Astrocyte (in vitro differentiated cells and primary cell): Measurements from ENCODE around the gene BLTP2. TPM values are rescaled to one million over a fixed set of nuclear protein-coding genes. Genes with fewer than 3 reads are reported as not detected.

Source experiments
- DNase-seq: peaks from one replicate; pipeline ENCODE4 v3.0.0-alpha.2; 2010; ENCODE audit warnings: low read depth
- FAIRE-seq: peaks from 2 replicates; lab custom pipeline; 2011; peaks lifted over from hg19 to GRCh38; lab: Jason Lieb, UNC
- H2AFZ ChIP-seq: 2 replicates; pipeline ENCODE4 v1.6.0; 2012; ENCODE audit warnings: low read depth, low read length, inconsistent platforms
- H3K27ac ChIP-seq: 2 replicates; pipeline ENCODE4 v1.5.1; 2011; ENCODE audit warnings: low read depth, low read length, inconsistent platforms
- H3K27me3 ChIP-seq: 2 replicates; pipeline ENCODE4 v1.6.0; 2011; ENCODE audit warnings: low read length, inconsistent platforms; ENCODE audit not compliant: insufficient read depth
- H3K36me3 ChIP-seq: 2 replicates; pipeline ENCODE4 v1.5.1; 2011; ENCODE audit warnings: low read length, inconsistent platforms; ENCODE audit not compliant: insufficient read depth
- H3K4me1 ChIP-seq: 2 replicates; pipeline ENCODE4 v1.5.1; 2011; ENCODE audit warnings: low read length, inconsistent platforms; ENCODE audit not compliant: insufficient read depth
- H3K4me2 ChIP-seq: 2 replicates; pipeline ENCODE4 v1.6.0; 2012; ENCODE audit warnings: low read length, inconsistent platforms
- H3K4me3 ChIP-seq: 2 replicates; pipeline ENCODE4 v1.5.1; 2011; ENCODE audit warnings: low read depth, mild to moderate bottlenecking, low read length, inconsistent platforms; ENCODE audit not compliant: insufficient read depth
- H3K79me2 ChIP-seq: 2 replicates; pipeline ENCODE4 v1.6.0; 2012; ENCODE audit warnings: mild to moderate bottlenecking, low read length, inconsistent platforms; ENCODE audit not compliant: insufficient read depth
- H3K9ac ChIP-seq: 2 replicates; pipeline ENCODE4 v1.6.0; 2012; ENCODE audit warnings: mild to moderate bottlenecking, low read length, inconsistent platforms
- H3K9me3 ChIP-seq: 2 replicates; pipeline ENCODE4 v1.5.1; 2012; ENCODE audit warnings: low read depth, mild to moderate bottlenecking, low read length, inconsistent platforms; ENCODE audit not compliant: insufficient read depth
- H4K20me1 ChIP-seq: 2 replicates; pipeline ENCODE4 v1.6.0; 2012; ENCODE audit warnings: low read length, inconsistent platforms; ENCODE audit not compliant: insufficient read depth
- H3K27ac Mint-ChIP-seq: one replicate; pipeline ENCODE4 v1.8.0; 2021; ENCODE audit warnings: mild to moderate bottlenecking, mixed read lengths; ENCODE audit not compliant: unreplicated experiment
- H3K27me3 Mint-ChIP-seq: one replicate; pipeline ENCODE4 v1.8.0; 2021; ENCODE audit warnings: low read depth, mixed read lengths; ENCODE audit not compliant: unreplicated experiment
- H3K36me3 Mint-ChIP-seq: one replicate; pipeline ENCODE4 v1.8.0; 2021; ENCODE audit warnings: low read depth, mixed read lengths; ENCODE audit not compliant: unreplicated experiment
- H3K4me1 Mint-ChIP-seq: one replicate; pipeline ENCODE4 v1.8.0; 2021; ENCODE audit warnings: low read depth, mixed read lengths; ENCODE audit not compliant: unreplicated experiment
- H3K4me3 Mint-ChIP-seq: one replicate; pipeline ENCODE4 v1.8.0; 2021; ENCODE audit warnings: mild to moderate bottlenecking, moderate library complexity, mixed read lengths; ENCODE audit not compliant: unreplicated experiment
- H3K9me3 Mint-ChIP-seq: one replicate; pipeline ENCODE4 v1.8.0; 2021; ENCODE audit warnings: mild to moderate bottlenecking, mixed read lengths; ENCODE audit not compliant: unreplicated experiment
- CTCF ChIP-seq: IDR thresholded peaks from 2 replicates; pipeline ENCODE4 v1.5.1; 2011; ENCODE audit warnings: low read depth, mild to moderate bottlenecking, inconsistent platforms, low read length, moderate library complexity; ENCODE audit not compliant: insufficient read depth
- EZH2 ChIP-seq: IDR thresholded peaks from 2 replicates; pipeline ENCODE4 v1.6.1; 2012; ENCODE audit warnings: mild to moderate bottlenecking, low read length, inconsistent platforms; ENCODE audit not compliant: insufficient read depth
- total RNA-seq: library from RNA; stranded (reverse); gene quantifications from 2 replicates; pipeline ENCODE4 v1.2.1, GENCODE V29; 2021

BLTP2 gene
- total RNA-seq, 1 donor from 2014 or later = 133 TPM

- Mint-ChIP-seq H3K4me3 (peak within 1 kb of the TSS; percentile 89), H3K4me1 (peaks cover 4% of the 10 kb centered on the region), H3K36me3 (no peaks in the 10 kb centered on the region), H3K9me3 (no peaks in the 10 kb centered on the region), H3K27me3 (no peaks in the 10 kb centered on the region), H3K27ac (peak within 1 kb of the TSS; percentile 91)
- Histone ChIP-seq H3K79me2 (peaks cover 24% of the 10 kb centered on the region), H3K27ac (peak within 1 kb of the TSS; percentile 93), H3K4me3 (peak within 1 kb of the TSS; percentile 83), H4K20me1 (no peaks in the 10 kb centered on the region), H2AFZ (peak within 1 kb of the TSS; percentile 88), H3K9me3 (no peaks in the 10 kb centered on the region), H3K9ac (peak within 1 kb of the TSS; percentile 91), H3K36me3 (no peaks in the 10 kb centered on the region), H3K4me1 (peaks cover 9% of the 10 kb centered on the region), H3K27me3 (no peaks in the 10 kb centered on the region), H3K4me2 (peak within 1 kb of the TSS; percentile 92)
- DNase-seq = peak; percentile 79
- TF ChIP-seq EZH2 = no peak
- no peak for TF ChIP-seq CTCF
- FAIRE-seq = no peak
Measured at GRCh38 chr17:28598799-28599310, 46.1 kb downstream of the BLTP2 start, which contains the start of gene SPAG5. SPAG5 (minus strand) TSS chr17:28599025; CDS start chr17:28598946, 79 bp downstream.

DNA sequence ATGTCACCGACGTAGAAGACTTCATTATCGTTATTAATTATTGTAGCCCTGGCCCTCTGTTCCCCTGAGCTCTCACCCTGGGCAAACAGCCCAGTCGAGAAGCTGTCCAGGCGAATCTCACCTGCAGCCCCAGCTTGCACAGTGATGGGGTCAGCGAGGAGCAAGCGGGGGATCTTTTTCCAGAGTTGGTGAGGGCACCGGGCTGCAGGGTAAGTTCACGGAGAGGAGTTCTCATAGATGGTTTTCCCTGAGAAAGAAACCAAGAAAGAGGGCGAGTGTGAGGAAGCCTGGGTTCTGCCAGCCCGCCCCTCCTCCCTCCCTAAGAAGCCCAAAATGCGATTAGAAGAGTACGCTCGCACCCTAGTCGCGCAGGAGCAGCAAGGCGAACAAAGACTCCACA is 46.6 kb downstream of the BLTP2 start:
- Mint-ChIP-seq H3K4me3 (peak overlapping the region; percentile 89), H3K36me3 (no peaks in the 10 kb centered on the region), H3K27ac (peak overlapping the region; percentile 56), H3K27me3 (no peaks in the 10 kb centered on the region), H3K4me1 (peaks cover 4% of the 10 kb centered on the region), H3K9me3 (no peaks in the 10 kb centered on the region)
- no peaks in the 10 kb centered on the region for H3K27me3 ChIP-seq
- H3K4me1 ChIP-seq = peaks cover 9% of the 10 kb centered on the region
- H3K9me3 ChIP-seq = no peaks in the 10 kb centered on the region
- H3K79me2 ChIP-seq = peaks cover 24% of the 10 kb centered on the region
- peak overlapping the region; percentile 83 for H3K4me3 ChIP-seq
- no peak for FAIRE-seq
- H3K9ac ChIP-seq = peak overlapping the region; percentile 91
- no peaks in the 10 kb centered on the region for H3K36me3 ChIP-seq
- H3K4me2 ChIP-seq = peak overlapping the region; percentile 92
- H4K20me1 ChIP-seq = no peaks in the 10 kb centered on the region
- H2AFZ ChIP-seq = peak overlapping the region; percentile 88
- peak overlapping the region; percentile 93 for H3K27ac ChIP-seq
- TF ChIP-seq CTCF = no peak
- TF ChIP-seq EZH2 = no peak
- no peak for DNase-seq

DNA sequence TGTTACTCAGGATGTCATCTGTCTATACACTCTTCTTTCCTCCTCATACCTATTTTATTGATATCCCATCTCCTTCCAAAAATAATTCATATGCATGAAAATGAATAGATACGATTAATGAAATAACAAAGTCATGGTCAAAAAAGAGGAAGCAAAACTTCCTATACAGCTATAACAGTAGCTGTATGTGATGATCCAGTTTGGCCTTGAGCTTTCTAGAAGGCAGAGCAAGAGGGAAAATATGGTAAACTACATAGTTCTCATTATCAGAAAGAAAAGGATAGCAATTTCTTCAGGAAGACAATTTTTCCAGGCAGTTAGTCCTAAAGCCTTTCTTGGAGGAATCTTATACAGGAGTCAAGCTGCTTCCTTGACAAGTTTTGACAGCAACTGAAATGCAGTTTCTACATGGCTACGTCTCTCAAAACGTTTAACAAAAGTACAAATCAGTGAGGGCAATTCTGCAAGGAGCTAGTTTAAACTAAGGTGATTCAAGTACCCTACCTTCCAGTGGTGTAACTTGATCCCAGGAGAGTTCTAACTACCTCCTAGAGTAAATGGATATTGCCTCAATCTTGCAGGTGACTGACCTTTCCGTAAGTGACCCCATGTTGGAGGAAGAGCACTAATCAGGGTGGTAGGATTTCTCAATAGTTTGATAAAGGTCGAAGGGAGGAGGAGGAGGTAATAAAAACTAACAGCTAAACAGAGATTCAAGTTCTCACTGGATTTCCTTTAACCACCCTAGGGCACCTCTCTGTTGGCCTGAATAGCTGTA is 47.2 kb downstream of the BLTP2 start:
- H3K27me3 ChIP-seq = no peaks in the 10 kb centered on the region
- peaks cover 9% of the 10 kb centered on the region for H3K4me1 ChIP-seq
- DNase-seq = no peak
- no peaks in the 10 kb centered on the region for H3K36me3 Mint-ChIP-seq
- H3K9me3 ChIP-seq = no peaks in the 10 kb centered on the region
- no peaks in the 10 kb centered on the region for H4K20me1 ChIP-seq
- H2AFZ ChIP-seq = peak overlapping the region; percentile 88
- peak overlapping the region; percentile 91 for H3K9ac ChIP-seq
- peak overlapping the region; percentile 92 for H3K4me2 ChIP-seq
- peaks cover 4% of the 10 kb centered on the region for H3K36me3 ChIP-seq
- no peak overlapping the region for H3K27ac ChIP-seq
- peak overlapping the region; percentile 89 for H3K4me3 Mint-ChIP-seq
- FAIRE-seq = no peak
- no peaks in the 10 kb centered on the region for H3K9me3 Mint-ChIP-seq
- peak overlapping the region; percentile 83 for H3K4me3 ChIP-seq
- H3K4me1 Mint-ChIP-seq = peaks cover 4% of the 10 kb centered on the region
- H3K27me3 Mint-ChIP-seq = no peaks in the 10 kb centered on the region
- peaks cover 28% of the 10 kb centered on the region for H3K79me2 ChIP-seq
- no peak overlapping the region for H3K27ac Mint-ChIP-seq
- TF ChIP-seq CTCF = no peak
- no peak for TF ChIP-seq EZH2
